AG04450 (cell line): ENCODE data around the gene OBSCN. TPM values are rescaled to one million over a fixed set of nuclear protein-coding genes. Genes with fewer than 3 reads are reported as not detected.
"Not testable (repeated sequence)": the region's sequence is repeated elsewhere in the genome, so short reads cannot be mapped to it uniquely, and the experiment has no call there.

Experiments used
- CTCF ChIA-PET: fragments of 300-600, 350-600 bp; formaldehyde crosslinking; extraction: SDS; loops from one replicate; lab custom pipeline; 2022; ENCODE audit warnings: antibody characterized with exemption, inconsistent platforms; lab: Charles Lee
- POLR2A ChIA-PET: fragments of 350-600 bp; formaldehyde crosslinking; extraction: SDS; loops from one replicate; lab custom pipeline; 2021; ENCODE audit warnings: antibody characterized with exemption, inconsistent platforms; lab: Yijun Ruan, JAX
- DNase-seq: peaks from one replicate; pipeline ENCODE4 v3.0.0-alpha.2; 2011; ENCODE audit warnings: low read depth, low spot score
- H3K27ac ChIP-seq: one replicate; pipeline ENCODE4 v1.5.1; 2012; ENCODE audit warnings: low read depth, low read length, control low read depth
- H3K27me3 ChIP-seq: one replicate; pipeline ENCODE4 v1.6.0; 2012; ENCODE audit warnings: low read length; ENCODE audit not compliant: control insufficient read depth, insufficient read depth
- H3K4me3 ChIP-seq: 2 replicates; pipeline ENCODE4 v1.5.1; 2011; ENCODE audit warnings: mild to moderate bottlenecking, low read depth, low read length, control low read depth
- H3K9me3 ChIP-seq: 2 replicates; pipeline ENCODE4 v1.5.1; 2012; ENCODE audit warnings: low read length; ENCODE audit not compliant: control insufficient read depth, insufficient read depth
- CTCF ChIP-seq: IDR thresholded peaks from 2 replicates; pipeline ENCODE4 v1.5.1; 2011; ENCODE audit warnings: low read depth, low read length, control low read depth, inconsistent platforms
- polyA plus RNA-seq: library from polyadenylated mRNA; depleted of rRNA; stranded (reverse); fragments of >200 nt; gene quantifications from 2 replicates; pipeline ENCODE4 v1.2.3, GENCODE V29; 2011

The OBSCN gene
- polyA plus RNA-seq, 1 experiment: 3.9 TPM

- Histone ChIP-seq H3K27ac (no peak overlapping the region), H3K4me3 (no peak overlapping the region), H3K27me3 (no peaks in the 10 kb centered on the region), H3K9me3 (peaks cover 35% of the 10 kb centered on the region)
- no peak for TF ChIP-seq CTCF
- DNase-seq: no peak
- ChIA-PET CTCF (no interaction called here), POLR2A (no interaction called here)
These were observed 37.3 kb downstream of the OBSCN start for GRCh38 chr1:228245111-228245510.

- ChIA-PET POLR2A (no interaction called here), CTCF (no interaction called here)
These were observed 38.5 kb downstream of the OBSCN start for GRCh38 chr1:228246216-228246900.

GRCh38 chr1:228249513-228250305, 41.9 kb downstream of the OBSCN start:
- Histone ChIP-seq H3K4me3 (no peak overlapping the region), H3K9me3 (peaks cover 11% of the 10 kb centered on the region), H3K27me3 (no peaks in the 10 kb centered on the region), H3K27ac (no peak overlapping the region)
- ChIA-PET CTCF (interaction anchor here (0.8 kb wide), 1 partner anchor 119 kb away, joined by 3 read pairs; no protein-coding TSS in a partner anchor), POLR2A (no interaction called here)
- TF ChIP-seq CTCF: no peak
- no peak for DNase-seq

More at GRCh38 chr1:228246216-228246900, 38.5 kb downstream of the OBSCN start:
- Histone ChIP-seq H3K27ac (no peak overlapping the region), H3K4me3 (no peak overlapping the region), H3K9me3 (peaks cover 23% of the 10 kb centered on the region), H3K27me3 (no peaks in the 10 kb centered on the region)
- TF ChIP-seq CTCF: no peak
- no peak for DNase-seq

- POLR2A ChIA-PET, H3K27me3 ChIP-seq, DNase-seq, H3K27ac ChIP-seq, H3K4me3 ChIP-seq, CTCF ChIA-PET, H3K9me3 ChIP-seq: not testable (repeated sequence)
These were observed 44.6 kb downstream of the OBSCN start for GRCh38 chr1:228252476-228252875.

GRCh38 chr1:228256626-228257375, 49.0 kb downstream of the OBSCN start:
- CTCF ChIA-PET: no interaction called here
- H3K27ac ChIP-seq: no peak overlapping the region
- no peak for DNase-seq
- H3K27me3 ChIP-seq: no peaks in the 10 kb centered on the region
- H3K4me3 ChIP-seq: no peak overlapping the region
- no peak for TF ChIP-seq CTCF
- H3K9me3 ChIP-seq: peaks cover 9% of the 10 kb centered on the region; the same call in 1 of the 2 replicates
- POLR2A ChIA-PET: no interaction called here
